Measurements from ENCODE around the gene MCIDAS. TPM values are rescaled to one million over a fixed set of nuclear protein-coding genes. Genes with fewer than 3 reads are reported as not detected.

The MCIDAS gene
- total and polyA plus RNA-seq, 10 of the 15 experiments (the other 5 are each of a cell fraction or from before 2014, with no cell fraction given): not detected

DNA sequence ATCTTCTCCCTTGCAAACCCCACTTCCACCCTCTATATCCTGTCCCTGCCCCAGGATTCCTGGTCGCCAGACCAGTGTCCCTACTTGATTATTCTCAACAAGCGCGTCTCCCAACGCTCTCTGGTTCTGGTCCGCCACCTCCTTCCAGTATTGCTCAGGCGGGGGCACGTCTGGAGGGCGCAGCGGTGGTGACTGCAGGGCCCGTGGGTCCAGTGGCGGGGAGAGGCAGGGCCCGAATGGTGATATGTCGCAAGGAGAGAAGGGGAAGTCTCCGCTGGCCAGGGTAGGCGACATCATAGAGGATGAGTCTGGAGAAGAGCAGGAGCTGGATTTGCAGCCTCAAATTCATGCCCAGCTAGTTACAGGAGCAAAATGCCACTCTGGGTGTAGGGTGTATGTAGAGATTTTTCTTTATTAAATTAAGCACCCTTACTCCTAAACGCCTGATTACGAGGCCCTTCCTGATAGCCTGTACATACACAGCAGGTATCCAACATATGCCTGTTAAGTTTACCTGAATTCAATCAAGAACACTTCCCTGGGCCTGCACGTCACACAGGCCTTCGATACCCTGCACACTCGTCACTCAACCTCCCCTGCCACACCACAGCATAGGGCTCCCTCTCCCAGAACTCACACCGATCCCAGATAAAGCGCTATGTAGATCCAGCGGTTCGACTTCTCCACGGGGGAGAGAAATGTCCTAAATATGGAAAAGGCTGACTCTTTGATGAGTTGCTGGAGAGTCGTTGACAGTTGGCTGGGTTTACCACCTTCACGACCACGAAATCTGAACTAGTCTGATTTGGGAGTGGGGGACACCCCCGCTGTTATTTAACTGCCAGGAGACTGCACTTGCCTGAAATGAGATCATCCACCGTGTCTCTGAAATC, 4.8 kb downstream of the MCIDAS start:
- Histone ChIP-seq H3K36me3 (ENCODE audit: control insufficient read depth in 2 of 2, insufficient read depth in 2 of 2, low read length in 1 of 2) (no peaks in the 10 kb centered on the region), H3K4me3 (no peak overlapping the region), H2AFZ (ENCODE audit: control insufficient read depth, low read depth, low read length) (no peak overlapping the region), H3K27ac (ENCODE audit: control insufficient read depth, insufficient read depth) (no peak overlapping the region), H3K79me2 (ENCODE audit: control insufficient read depth, insufficient read depth, low read length) (no peaks in the 10 kb centered on the region), H3K27me3 (replicated peaks in 1 of 2; ENCODE audit: control insufficient read depth in 2 of 2, insufficient read depth in 2 of 2, low read length in 1 of 2) (peaks cover 24 to 44% of the 10 kb centered on the region in 2 experiments), H3K9ac (ENCODE audit: control insufficient read depth, insufficient read depth, low read length) (no peak overlapping the region), H3K9me3 (replicated peaks; ENCODE audit: control insufficient read depth, insufficient read depth, low read length) (no peaks in the 10 kb centered on the region), H4K20me1 (ENCODE audit: control insufficient read depth, insufficient read depth) (no peaks in the 10 kb centered on the region; the same call in 1 of the 2 replicates), H3K4me1 (ENCODE audit: control insufficient read depth, insufficient read depth, low read length) (peaks cover 10% of the 10 kb centered on the region), H3K4me2 (ENCODE audit: control insufficient read depth, insufficient read depth) (no peak overlapping the region)
- BruUV-seq (replicated peaks): no TSS peak
- ChIA-PET RAD21 (ENCODE audit: unreplicated experiment) (no interaction called here), CTCF (no interaction called here), POLR2A (no interaction called here), SMC1A (ENCODE audit: uncharacterized antibody, unreplicated experiment) (no interaction called here)
- WGBS (ENCODE audit: insufficient coverage, insufficient replicate concordance, low lambda C conversion rate, missing lambda C conversion rate): 41% methylated on average over 30 of the region's 30 CpGs
- intact Hi-C loops (cut with micrococcal nuclease; ENCODE audit: unreplicated experiment): no loop called here
- in situ Hi-C loops (cut with MboI): no loop called here
- ATAC-seq: no peak
- no peak for FAIRE-seq
- no peak for DNase-seq (ENCODE audit: low read depth, low spot score)
- TF ChIP-seq TCF12 (IDR thresholded peaks at IDR 0.05; ENCODE audit: low read depth, low read length): no peak

GRCh38 chr5:55220433-55221185, 6.5 kb downstream of the MCIDAS start:
- RAD21 ChIA-PET (ENCODE audit: unreplicated experiment): no interaction called here
- 16% methylated on average over 59 of the region's 62 CpGs for WGBS (ENCODE audit: insufficient coverage, insufficient replicate concordance, low lambda C conversion rate, missing lambda C conversion rate)
- H3K9me3 ChIP-seq (replicated peaks; ENCODE audit: control insufficient read depth, insufficient read depth, low read length): no peaks in the 10 kb centered on the region
- ATAC-seq: no peak
- BruUV-seq (replicated peaks): no TSS peak
- POLR2A ChIA-PET: no interaction called here
- H3K4me2 ChIP-seq (ENCODE audit: control insufficient read depth, insufficient read depth): no peak overlapping the region
- intact Hi-C loops (cut with micrococcal nuclease; ENCODE audit: unreplicated experiment) (no loop called here), in situ Hi-C loops (cut with MboI) (no loop called here)
- H3K9ac ChIP-seq (ENCODE audit: control insufficient read depth, insufficient read depth, low read length): no peak overlapping the region
- no peak for DNase-seq (ENCODE audit: low read depth, low spot score)
- peaks cover 16 to 44% of the 10 kb centered on the region in 2 experiments for H3K27me3 ChIP-seq (replicated peaks in 1 of 2; ENCODE audit: control insufficient read depth in 2 of 2, insufficient read depth in 2 of 2, low read length in 1 of 2)
- H4K20me1 ChIP-seq (ENCODE audit: control insufficient read depth, insufficient read depth): no peaks in the 10 kb centered on the region; the same call in 1 of the 2 replicates
- CTCF ChIA-PET: no interaction called here
- no peaks in the 10 kb centered on the region for H3K79me2 ChIP-seq (ENCODE audit: control insufficient read depth, insufficient read depth, low read length)
- H2AFZ ChIP-seq (ENCODE audit: control insufficient read depth, low read depth, low read length): no peak overlapping the region; the same call in 1 of the 2 replicates
- no peak overlapping the region for H3K27ac ChIP-seq (ENCODE audit: control insufficient read depth, insufficient read depth)
- SMC1A ChIA-PET (ENCODE audit: uncharacterized antibody, unreplicated experiment): no interaction called here
- no peak overlapping the region; the same call in 1 of the 2 replicates for H3K4me3 ChIP-seq
- FAIRE-seq: no peak
- H3K4me1 ChIP-seq (ENCODE audit: control insufficient read depth, insufficient read depth, low read length): peaks cover 3% of the 10 kb centered on the region; the same call in 1 of the 2 replicates
- H3K36me3 ChIP-seq (ENCODE audit: control insufficient read depth in 2 of 2, insufficient read depth in 2 of 2, low read length in 1 of 2): no peaks in the 10 kb centered on the region
- TF ChIP-seq RB1 (IDR thresholded peaks at IDR 0.05; ENCODE audit: borderline replicate concordance) (no peak), SPI1 (IDR thresholded peaks at IDR 0.05; ENCODE audit: borderline replicate concordance, insufficient read depth, low read depth, low read length) (no peak), BCL11A (IDR thresholded peaks at IDR 0.05; ENCODE audit: low read depth, low read length) (no peak), POU2F2 (IDR thresholded peaks at IDR 0.05; ENCODE audit: borderline replicate concordance, low read depth, low read length) (no peak), SUZ12 (IDR thresholded peaks at IDR 0.05; ENCODE audit: unreplicated experiment) (no peak), NFIC (IDR thresholded peaks at IDR 0.05; ENCODE audit: low read depth, low read length) (no peak), ASH2L (IDR thresholded peaks at IDR 0.05; ENCODE audit: borderline replicate concordance, low read depth) (no peak), IKZF1 (conservative IDR thresholded peaks at IDR 0.05) (no peak), SIN3A (IDR thresholded peaks at IDR 0.05; ENCODE audit: low read depth, low read length) (no peak)
- TF ChIP-seq, protein P1, sequence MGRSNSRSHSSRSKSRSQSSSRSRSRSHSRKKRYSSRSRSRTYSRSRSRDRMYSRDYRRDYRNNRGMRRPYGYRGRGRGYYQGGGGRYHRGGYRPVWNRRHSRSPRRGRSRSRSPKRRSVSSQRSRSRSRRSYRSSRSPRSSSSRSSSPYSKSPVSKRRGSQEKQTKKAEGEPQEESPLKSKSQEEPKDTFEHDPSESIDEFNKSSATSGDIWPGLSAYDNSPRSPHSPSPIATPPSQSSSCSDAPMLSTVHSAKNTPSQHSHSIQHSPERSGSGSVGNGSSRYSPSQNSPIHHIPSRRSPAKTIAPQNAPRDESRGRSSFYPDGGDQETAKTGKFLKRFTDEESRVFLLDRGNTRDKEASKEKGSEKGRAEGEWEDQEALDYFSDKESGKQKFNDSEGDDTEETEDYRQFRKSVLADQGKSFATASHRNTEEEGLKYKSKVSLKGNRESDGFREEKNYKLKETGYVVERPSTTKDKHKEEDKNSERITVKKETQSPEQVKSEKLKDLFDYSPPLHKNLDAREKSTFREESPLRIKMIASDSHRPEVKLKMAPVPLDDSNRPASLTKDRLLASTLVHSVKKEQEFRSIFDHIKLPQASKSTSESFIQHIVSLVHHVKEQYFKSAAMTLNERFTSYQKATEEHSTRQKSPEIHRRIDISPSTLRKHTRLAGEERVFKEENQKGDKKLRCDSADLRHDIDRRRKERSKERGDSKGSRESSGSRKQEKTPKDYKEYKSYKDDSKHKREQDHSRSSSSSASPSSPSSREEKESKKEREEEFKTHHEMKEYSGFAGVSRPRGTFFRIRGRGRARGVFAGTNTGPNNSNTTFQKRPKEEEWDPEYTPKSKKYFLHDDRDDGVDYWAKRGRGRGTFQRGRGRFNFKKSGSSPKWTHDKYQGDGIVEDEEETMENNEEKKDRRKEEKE (IDR thresholded peaks at IDR 0.05): no peak
